ENCODE results near the gene CNIH1.
"Not testable (repeated sequence)": the region's sequence is repeated elsewhere in the genome, so short reads cannot be mapped to it uniquely, and the experiment has no call there.

Gene CNIH1

GRCh38 chr14:54383835-54384234, 57.3 kb downstream of the CNIH1 start:
- Histone ChIP-seq H3K4me3 (ENCODE audit: extremely low read depth, insufficient read depth, low read length, poor library complexity, severe bottlenecking) (no peak overlapping the region), H3K9me3 (ENCODE audit: control insufficient read depth, low read length) (no peaks in the 10 kb centered on the region), H3K36me3 (ENCODE audit: control insufficient read depth, insufficient read depth, low read length) (no peaks in the 10 kb centered on the region), H3K4me1 (ENCODE audit: control insufficient read depth, insufficient read depth, low read length, poor library complexity, severe bottlenecking) (peaks cover 13% of the 10 kb centered on the region), H3K27ac (ENCODE audit: low read depth, low read length, severe bottlenecking) (no peak overlapping the region)
- WGBS, 2 experiments (ENCODE audit: insufficient coverage in 2 of 2), result 69 to 73% methylated on average over 2 of the region's 4 CpGs

DNA sequence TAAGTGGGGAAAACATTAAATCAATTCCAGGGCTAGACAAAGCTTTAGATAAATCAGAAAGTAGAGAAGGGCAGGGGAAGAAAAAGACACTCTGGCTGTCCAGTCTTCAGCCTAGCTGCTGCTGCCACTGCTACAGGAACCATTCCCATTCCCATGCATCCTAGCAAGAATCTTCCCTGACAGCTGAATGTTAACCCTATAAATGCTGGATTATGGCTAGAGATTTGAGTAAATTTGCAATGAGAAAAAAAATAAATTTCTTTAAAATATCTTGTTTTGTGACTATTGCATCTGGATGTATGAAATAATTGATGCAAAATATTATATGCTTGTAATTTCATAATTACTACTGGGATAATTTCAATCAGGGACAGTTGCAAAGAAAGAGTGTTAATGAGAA, 59.4 kb downstream of the CNIH1 start:
- Histone ChIP-seq H3K4me3 (ENCODE audit: extremely low read depth, insufficient read depth, low read length, poor library complexity, severe bottlenecking) (no peak overlapping the region), H3K36me3 (ENCODE audit: control insufficient read depth, insufficient read depth, low read length) (no peaks in the 10 kb centered on the region), H3K27ac (ENCODE audit: low read depth, low read length, severe bottlenecking) (no peak overlapping the region)

DNA sequence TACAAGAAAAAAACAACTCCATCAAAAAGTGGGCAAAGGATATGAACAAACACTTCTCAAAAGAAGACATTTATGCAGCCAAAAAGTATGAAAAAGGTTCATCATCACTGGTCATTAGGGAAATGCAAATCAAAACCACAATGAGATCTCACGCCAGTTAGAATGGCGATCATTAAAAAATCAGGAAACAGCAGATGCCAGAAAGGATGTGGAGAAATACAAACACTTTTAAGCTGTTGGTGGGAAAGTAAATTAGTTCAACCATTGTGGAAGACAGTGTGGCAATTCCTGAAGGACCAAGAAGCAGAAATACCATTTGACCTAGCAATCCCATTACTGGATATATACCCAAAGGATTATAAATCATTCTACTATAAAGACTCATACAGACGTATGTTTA, 60.6 kb downstream of the CNIH1 start:
- H3K4me1 ChIP-seq (ENCODE audit: control insufficient read depth, insufficient read depth, low read length, poor library complexity, severe bottlenecking), result peaks cover 16% of the 10 kb centered on the region
- H3K4me3 ChIP-seq (ENCODE audit: extremely low read depth, insufficient read depth, low read length, poor library complexity, severe bottlenecking); H3K36me3 ChIP-seq (ENCODE audit: control insufficient read depth, insufficient read depth, low read length); H3K27ac ChIP-seq (ENCODE audit: low read depth, low read length, severe bottlenecking); H3K9me3 ChIP-seq (ENCODE audit: control insufficient read depth, low read length): not testable (repeated sequence)
- 94 to 100% methylated on average over 2 of the region's 3 CpGs for WGBS, 2 experiments (ENCODE audit: insufficient coverage in 2 of 2)

More for the DNA sequence above, 59.4 kb downstream of the CNIH1 start:
- H3K4me1 ChIP-seq (ENCODE audit: control insufficient read depth, insufficient read depth, low read length, poor library complexity, severe bottlenecking), result peaks cover 16% of the 10 kb centered on the region
- no peaks in the 10 kb centered on the region for H3K9me3 ChIP-seq (ENCODE audit: control insufficient read depth, low read length)

- 90% methylated on average over 2 to 4 of the region's 5 CpGs for WGBS, 2 experiments (ENCODE audit: insufficient coverage in 2 of 2)
- H3K4me3 ChIP-seq (ENCODE audit: extremely low read depth, insufficient read depth, low read length, poor library complexity, severe bottlenecking); H3K9me3 ChIP-seq (ENCODE audit: control insufficient read depth, low read length); H3K36me3 ChIP-seq (ENCODE audit: control insufficient read depth, insufficient read depth, low read length); H3K27ac ChIP-seq (ENCODE audit: low read depth, low read length, severe bottlenecking); H3K4me1 ChIP-seq (ENCODE audit: control insufficient read depth, insufficient read depth, low read length, poor library complexity, severe bottlenecking): not testable (repeated sequence)
Observed at GRCh38 chr14:54378893-54379292, 62.3 kb downstream of the CNIH1 start.

DNA sequence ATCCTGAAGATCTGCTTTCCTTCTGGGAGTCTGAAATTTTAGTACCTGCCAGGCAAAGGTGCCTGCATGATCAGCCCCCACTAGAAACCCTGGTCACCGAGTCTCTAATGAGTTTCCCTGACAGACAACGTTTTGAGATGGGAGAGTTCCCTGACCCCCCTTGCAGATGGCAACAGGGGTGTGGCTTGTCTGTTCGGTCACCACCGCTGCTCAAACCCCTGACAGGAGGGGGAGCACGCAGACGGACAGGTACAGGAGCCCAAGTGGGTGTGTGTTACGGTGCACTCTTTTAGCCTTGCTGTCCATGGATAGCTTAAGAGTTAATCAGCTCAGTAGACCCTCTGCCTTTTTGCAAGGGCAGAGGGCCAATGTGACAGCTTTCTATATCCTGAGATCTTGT, 63.7 kb downstream of the CNIH1 start:
- Histone ChIP-seq H3K36me3 (ENCODE audit: control insufficient read depth, insufficient read depth, low read length) (no peaks in the 10 kb centered on the region), H3K27ac (ENCODE audit: low read depth, low read length, severe bottlenecking) (no peak overlapping the region), H3K4me1 (ENCODE audit: control insufficient read depth, insufficient read depth, low read length, poor library complexity, severe bottlenecking) (peaks cover 2% of the 10 kb centered on the region), H3K9me3 (ENCODE audit: control insufficient read depth, low read length) (no peaks in the 10 kb centered on the region), H3K4me3 (ENCODE audit: extremely low read depth, insufficient read depth, low read length, poor library complexity, severe bottlenecking) (no peak overlapping the region)
- WGBS, 2 experiments (ENCODE audit: insufficient coverage in 2 of 2), result 59 to 65% methylated on average over 7 of the region's 7 CpGs

DNA sequence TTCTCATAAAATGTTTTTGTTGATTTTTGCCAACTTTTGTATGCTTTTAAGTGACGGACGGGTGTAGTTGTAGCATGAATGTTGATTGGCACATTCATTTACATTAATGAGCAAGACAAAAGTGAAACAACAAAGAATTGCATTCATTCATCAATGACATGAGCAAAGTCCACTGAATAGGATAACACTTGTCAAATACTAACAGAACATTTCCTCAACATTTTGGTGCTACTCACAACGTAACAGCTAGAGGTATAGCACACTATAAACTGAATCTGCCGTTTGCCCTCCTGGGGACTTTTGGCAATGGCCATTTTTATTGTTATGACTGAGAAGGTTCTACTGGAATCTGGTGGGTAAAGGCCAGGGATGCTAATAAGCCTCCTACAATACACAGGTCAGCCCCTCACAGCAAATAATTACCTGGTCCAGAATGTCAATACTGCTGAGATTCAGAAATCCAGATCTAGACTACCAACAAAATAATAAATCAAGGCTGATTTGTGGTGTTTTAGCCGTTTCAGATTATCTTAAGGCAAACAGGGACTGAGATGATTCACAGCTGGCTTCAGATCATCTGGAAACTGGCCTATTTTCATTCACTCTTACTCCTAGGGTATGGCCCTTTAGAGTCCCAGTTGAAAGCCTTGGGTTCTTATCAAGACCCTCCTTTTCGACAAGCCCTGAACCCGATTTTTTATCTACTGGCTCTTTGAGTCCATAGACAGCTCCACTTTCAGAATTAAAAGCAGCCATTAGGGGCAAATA, 66.9 kb downstream of the CNIH1 start:
- no peaks in the 10 kb centered on the region for H3K36me3 ChIP-seq (ENCODE audit: control insufficient read depth, insufficient read depth, low read length)
- no peaks in the 10 kb centered on the region for H3K9me3 ChIP-seq (ENCODE audit: control insufficient read depth, low read length)
- 83 to 85% methylated on average over 3 to 4 of the region's 7 CpGs for WGBS, 2 experiments (ENCODE audit: insufficient coverage in 2 of 2)
- H3K27ac ChIP-seq (ENCODE audit: low read depth, low read length, severe bottlenecking), result no peak overlapping the region
- peaks cover 2% of the 10 kb centered on the region for H3K4me1 ChIP-seq (ENCODE audit: control insufficient read depth, insufficient read depth, low read length, poor library complexity, severe bottlenecking)
- no peak overlapping the region for H3K4me3 ChIP-seq (ENCODE audit: extremely low read depth, insufficient read depth, low read length, poor library complexity, severe bottlenecking)
